Retinal pigment epithelial cell (primary cell): ENCODE measurements around the gene FAM170B.

Experiments used
- DNase-seq: peaks from one replicate; pipeline ENCODE4 v3.0.0-alpha.2; 2010; ENCODE audit warnings: low read depth
- H3K4me3 ChIP-seq: 2 replicates; pipeline ENCODE4 v1.5.1; 2011; ENCODE audit warnings: mild to moderate bottlenecking, low read length, control low read depth, moderate library complexity
- CTCF ChIP-seq: conservative IDR thresholded peaks from 2 replicates; pipeline ENCODE4 v1.5.1; 2011; ENCODE audit warnings: low read depth, low read length, control low read depth, inconsistent platforms

FAM170B gene

DNA sequence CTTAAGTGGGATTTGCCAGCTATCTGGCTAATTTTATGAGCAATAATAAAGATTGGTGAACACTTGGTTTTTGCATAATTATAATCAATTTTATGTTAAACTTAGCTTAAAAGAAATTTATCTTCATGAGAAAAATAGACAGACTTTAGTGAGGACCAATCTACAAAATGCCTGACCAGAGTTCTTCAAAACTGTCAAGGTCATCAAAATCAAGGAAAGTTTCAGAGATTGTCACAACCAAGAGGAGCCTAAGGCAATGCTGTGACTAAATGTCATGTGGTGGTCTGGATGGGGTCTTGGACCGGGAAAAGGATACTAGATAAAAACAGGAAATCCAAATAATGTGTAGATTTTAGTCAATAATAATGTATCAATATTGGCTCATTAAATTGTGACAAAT is 17.7 kb upstream of the FAM170B start:
- no peak overlapping the region for H3K4me3 ChIP-seq
- no peak for TF ChIP-seq CTCF
- DNase-seq: no peak

DNA sequence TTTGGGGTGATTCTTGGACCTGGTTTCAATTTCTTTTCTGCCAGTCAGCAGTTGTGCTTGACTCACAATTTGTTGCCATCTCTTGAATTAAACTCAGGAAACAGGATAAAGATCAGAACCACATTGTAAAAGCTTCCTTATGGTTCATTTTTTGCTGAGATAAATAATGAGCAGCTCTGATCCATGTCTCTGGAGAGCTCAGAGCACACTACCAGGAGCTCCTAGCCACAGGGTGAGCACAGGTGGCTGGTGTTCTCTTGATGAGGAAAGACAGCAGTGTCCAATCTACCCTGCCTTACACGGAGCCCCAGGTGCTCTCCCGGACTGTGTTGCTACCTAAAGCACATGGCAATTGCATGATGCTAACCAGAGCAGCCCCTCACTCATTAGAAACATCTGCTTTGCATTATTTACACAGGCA is 17.2 kb upstream of the FAM170B start:
- no peak for TF ChIP-seq CTCF
- no peak overlapping the region for H3K4me3 ChIP-seq
- DNase-seq: no peak

GRCh38 chr10:49150426-49150825 is 16.6 kb upstream of the FAM170B start:
- DNase-seq: no peak
- no peak for TF ChIP-seq CTCF
- H3K4me3 ChIP-seq: no peak overlapping the region

DNA sequence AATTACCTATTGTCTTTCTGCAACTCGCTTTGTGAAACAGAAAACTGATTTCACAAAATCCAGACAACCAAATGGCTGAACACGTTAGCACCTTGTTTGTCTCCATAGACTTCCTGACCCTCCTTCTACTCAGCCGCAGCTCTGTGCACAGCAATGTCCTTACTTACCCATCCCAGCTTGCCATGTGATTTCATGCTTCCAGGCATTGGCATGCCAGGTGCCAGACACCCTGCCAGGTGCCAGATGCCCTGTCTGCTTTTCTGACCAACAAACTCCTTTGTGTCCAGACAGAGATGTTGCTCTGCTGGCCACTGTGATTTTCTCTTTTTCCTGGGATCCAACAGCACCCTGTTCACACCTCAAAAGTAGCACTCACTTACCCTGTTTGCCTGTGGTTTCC is 16.1 kb upstream of the FAM170B start:
- TF ChIP-seq CTCF: no peak
- DNase-seq: no peak
- no peak overlapping the region for H3K4me3 ChIP-seq

GRCh38 chr10:49144058-49144720 is 10.4 kb upstream of the FAM170B start:
- no peak for TF ChIP-seq CTCF
- no peak overlapping the region for H3K4me3 ChIP-seq
- DNase-seq: no peak

DNA sequence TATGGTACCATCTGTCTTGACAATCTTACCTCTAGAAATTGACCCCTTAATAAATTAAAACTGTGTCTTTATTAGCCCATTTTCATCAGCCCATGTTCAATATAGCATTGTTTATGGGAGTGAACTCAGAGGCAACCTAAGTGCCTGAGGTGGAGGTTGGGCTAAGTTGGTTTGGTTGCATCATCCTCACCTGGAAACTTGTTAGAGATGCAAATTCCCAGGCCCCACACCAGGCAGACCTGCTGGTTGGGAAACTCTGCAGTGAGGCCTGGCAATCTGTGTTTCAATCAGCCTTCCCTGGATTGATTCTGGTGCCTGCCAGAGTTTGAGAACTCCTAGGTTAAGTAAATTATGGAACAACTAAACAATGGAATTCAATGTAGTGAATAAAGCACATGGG is 9.4 kb upstream of the FAM170B start:
- TF ChIP-seq CTCF: no peak
- no peak overlapping the region for H3K4me3 ChIP-seq
- no peak for DNase-seq

DNA sequence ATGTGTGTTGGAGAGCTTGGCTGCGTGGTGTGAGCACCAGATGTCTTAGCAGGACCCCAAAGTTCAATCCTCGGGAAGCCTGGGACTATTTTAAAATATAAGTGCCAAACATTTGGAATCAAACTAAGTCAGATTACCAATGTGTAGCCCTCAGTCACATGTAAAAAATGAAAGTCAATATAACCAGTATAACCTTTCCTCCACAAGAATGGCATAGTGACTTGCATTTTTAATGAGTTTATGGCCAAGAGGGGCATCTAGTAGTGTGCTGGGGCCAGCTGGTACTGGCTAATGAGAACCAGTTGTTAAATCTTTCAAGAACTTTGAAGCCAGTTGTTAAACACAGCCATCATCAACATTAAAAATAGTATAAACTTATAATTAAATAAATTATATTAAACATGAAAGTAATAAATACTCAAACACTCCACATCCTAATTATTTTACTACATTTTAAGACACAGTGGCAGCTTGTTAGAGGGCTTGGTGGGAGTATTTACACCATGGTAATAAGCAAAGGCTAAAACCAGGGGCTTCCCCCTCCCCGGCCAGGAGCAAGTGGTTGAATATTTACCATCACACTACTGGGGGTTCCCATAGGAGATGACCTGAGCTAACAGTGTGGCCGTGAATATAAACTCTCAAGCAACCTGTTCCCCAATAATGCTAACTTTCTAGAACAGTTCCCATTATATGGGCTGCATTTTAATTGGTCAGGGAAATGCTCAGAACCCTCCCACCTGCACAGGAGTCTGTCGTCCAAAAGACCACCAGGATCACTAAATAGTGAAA is 7.9 kb upstream of the FAM170B start:
- DNase-seq: no peak
- TF ChIP-seq CTCF: no peak
- H3K4me3 ChIP-seq: no peak overlapping the region
